Measurements from ENCODE around the gene TRAF5.
"Not testable (repeated sequence)": the region's sequence is repeated elsewhere in the genome, so short reads cannot be mapped to it uniquely, and the experiment has no call there.

Gene TRAF5

DNA sequence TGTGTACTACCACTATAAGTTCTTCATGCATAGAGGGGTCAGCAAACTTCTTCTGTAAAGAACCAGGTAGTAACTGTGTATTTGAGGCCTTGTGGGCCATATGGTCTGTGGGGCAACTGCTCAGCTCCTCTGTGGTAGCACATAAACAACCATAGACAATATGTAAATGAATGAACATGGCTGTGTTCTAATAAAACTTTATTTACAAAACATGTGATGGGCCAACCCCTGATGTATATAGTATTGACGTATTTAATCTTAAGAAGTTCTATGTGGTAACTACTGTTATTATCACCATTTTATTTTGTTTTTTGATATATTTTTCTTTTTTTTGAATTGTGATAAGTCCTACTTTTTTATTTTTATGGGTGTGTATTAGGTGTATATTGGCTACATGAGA lies 15.4 kb downstream of the TRAF5 start:
- in situ Hi-C loops (cut with MboI; ENCODE audit: low sequenced_read_pairs), result loop anchor here (25.0 kb wide), 1 partner anchor 295 kb away; no protein-coding TSS in a partner anchor

DNA sequence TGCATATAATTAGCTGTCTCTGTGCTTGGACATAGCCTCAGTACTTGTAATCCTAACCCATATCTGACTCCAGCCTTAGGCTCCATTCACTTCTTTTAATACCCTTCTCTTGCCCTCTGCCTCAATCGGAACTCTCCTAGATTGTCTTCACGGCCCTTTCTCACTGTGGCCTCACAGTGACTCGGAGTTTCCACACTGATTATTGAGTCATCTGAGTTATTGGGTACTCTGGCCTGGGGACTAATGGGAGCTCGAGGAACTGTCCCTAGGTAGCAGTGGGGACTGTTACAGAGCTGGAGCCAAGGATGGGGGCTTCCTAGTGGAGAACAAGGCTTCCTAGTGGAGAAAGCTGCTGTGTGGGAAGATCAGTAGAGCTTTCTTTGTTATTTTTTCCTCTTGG lies 17.0 kb downstream of the TRAF5 start:
- in situ Hi-C loops (cut with MboI; ENCODE audit: low sequenced_read_pairs), result loop anchor here (25.0 kb wide), 1 partner anchor 294 kb away; no protein-coding TSS in a partner anchor

DNA sequence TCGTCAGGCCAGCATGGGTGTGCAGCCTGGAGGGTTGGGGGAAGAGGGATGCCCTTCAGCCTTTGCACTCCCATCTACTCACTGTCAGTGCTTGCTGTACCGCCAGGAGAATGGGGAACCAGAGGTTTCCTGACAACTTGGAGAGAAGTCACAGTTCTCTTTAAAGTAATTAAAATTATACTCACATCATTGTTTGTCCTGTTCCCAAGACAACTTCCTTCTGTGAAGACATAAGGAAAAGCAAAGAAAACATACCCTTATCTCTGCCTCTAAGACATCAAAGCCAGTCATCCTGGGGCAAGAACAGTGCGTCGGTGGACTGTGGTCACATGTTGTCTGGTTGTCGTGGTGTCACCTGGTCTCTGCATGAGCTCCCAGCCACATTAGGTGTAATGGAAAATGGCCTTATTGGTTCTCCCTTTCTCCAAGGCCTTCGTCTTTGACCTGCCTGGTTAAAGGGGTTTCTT lies 17.6 kb downstream of the TRAF5 start:
- in situ Hi-C loops (cut with MboI; ENCODE audit: low sequenced_read_pairs), result loop anchor here (25.0 kb wide), 1 partner anchor 293 kb away; no protein-coding TSS in a partner anchor

DNA sequence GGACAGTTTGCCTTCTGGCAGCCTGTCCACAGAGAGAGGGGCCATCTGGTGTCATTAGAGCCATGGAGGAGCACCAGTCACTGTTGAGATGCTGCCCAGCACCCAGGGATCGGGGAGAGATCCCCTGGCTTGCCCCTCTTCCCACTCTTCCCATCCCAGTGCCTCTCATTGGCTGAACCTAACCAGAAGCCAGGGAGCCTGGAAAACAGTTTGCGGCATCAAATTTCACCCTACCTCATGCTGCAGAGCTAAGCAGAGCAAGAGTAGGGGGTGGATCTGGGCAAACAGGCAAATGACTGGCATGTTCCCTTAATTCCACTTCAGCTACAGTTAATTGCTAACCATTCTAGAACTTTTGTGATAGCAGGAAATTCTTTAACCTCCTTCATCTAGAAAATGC lies 19.1 kb downstream of the TRAF5 start:
- in situ Hi-C loops (cut with MboI; ENCODE audit: low sequenced_read_pairs), result loop anchor here (25.0 kb wide), 1 partner anchor 292 kb away; no protein-coding TSS in a partner anchor

DNA sequence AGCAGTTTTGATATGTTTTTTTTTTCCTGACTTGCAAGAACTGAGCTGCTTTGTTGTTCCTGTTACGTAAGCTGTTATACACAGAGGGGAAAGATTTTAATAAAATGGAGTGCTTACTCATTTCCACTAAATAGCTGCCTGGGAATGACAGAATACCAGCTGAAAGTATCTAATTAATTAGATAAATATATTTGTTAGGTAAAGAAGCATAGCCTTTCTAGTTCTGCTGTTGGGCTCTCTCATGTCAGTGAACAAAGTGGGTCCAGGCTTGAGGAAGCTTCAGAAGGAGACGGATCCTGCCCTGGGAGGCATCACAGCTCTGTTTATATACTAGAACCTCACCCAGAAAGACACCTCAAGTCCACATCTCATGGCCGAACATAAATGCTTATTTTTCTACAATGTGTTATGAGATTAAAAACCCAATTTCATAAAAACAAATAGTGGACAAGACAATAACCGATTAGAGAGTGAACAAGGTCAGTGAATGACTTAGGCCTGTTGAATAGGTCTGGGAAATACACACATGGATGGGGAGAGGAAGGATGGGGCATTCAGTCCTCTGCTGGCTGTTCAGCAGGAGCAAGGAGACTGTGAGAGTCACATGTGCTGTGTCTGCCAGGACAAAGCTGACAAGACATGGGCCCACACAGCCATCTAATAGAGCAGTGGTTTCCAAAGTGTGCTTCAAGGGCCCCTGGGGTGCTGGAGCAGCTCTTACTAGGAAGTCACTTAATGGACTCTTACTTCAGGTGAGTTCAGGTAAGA lies 20.6 kb downstream of the TRAF5 start:
- in situ Hi-C loops (cut with MboI; ENCODE audit: low sequenced_read_pairs), result loop anchor here (25.0 kb wide), 1 partner anchor 290 kb away; no protein-coding TSS in a partner anchor

DNA sequence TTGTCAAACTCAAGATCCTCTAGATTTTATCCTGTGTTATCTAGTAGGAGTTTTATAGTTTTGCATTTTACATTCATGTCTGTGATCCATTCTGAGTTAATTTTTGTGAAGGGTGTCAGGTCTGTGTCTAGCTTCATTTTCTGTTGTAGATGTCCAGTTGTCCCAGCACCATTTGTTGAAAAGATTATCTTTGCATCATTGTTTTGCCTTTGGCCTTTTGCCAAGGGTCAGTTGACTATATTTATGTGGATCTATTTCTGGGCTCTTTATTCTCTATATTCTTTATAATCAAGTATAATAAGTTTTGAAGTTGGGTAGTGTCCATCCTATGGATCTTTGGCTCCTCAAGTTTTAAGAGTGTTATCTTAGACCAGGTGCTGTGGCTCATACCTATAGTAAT lies 21.9 kb downstream of the TRAF5 start:
- in situ Hi-C loops (cut with MboI; ENCODE audit: low sequenced_read_pairs), result loop anchor here (25.0 kb wide), 1 partner anchor 289 kb away; no protein-coding TSS in a partner anchor

DNA sequence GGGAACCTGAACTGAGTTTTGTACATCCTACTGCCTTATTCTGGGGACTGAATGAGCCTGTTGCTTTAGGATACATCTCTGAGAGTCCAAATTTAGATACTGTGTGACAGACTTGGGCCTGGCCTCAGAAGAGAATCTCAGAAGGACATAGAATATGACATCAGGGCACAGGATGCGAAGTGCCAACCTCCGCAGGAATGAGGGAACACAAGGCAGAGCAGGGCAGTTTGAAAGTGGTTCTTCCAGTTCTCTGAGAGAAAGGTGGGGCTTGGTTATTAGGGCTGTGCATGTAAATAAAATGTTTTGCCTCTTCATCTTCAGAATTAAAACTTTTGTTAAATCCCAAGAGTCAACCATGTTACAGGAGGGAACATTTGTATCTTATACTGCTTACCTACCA lies 23.1 kb downstream of the TRAF5 start:
- in situ Hi-C loops (cut with MboI; ENCODE audit: low sequenced_read_pairs), result loop anchor here (25.0 kb wide), 1 partner anchor 288 kb away; no protein-coding TSS in a partner anchor

DNA sequence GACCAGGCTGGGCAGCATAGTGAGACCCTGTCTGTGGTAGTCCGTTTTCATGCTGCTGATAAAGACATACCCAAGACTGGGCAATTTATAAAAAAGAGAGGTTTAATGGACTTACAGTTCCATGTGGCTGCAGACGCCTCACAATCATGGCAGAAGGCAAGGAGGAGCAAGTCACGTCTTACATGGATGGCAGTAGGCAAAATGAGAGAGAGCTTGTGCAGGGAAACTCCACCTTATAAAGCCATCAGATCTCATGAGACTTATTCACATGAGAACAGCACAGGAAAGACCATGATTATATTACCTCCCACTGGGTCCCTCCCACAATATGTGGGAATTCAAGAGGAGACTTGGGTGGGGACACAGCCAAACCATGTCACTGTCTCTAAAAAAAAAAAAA lies 25.4 kb downstream of the TRAF5 start:
- in situ Hi-C loops (cut with MboI; ENCODE audit: low sequenced_read_pairs), result not testable (repeated sequence)

DNA sequence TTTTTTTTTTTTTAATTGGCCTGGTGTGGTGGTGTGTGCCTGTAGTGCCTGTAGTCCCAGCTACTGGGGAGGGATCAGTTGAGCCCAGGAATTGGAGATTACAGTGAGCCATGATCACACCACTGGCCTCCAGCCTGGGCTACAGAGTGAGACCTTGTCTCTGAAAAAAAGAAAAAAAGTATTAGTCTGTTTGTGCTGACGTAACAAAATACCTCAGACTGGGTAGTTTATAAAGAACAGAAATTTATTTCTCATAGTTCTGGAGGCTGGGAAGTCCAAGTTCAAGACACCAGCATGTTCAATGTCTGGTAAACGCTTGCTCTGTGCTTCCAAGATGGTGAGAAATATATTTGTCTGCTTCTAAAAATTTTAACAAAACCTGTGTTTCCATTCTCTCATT lies 25.8 kb downstream of the TRAF5 start:
- in situ Hi-C loops (cut with MboI; ENCODE audit: low sequenced_read_pairs), result no loop called here

DNA sequence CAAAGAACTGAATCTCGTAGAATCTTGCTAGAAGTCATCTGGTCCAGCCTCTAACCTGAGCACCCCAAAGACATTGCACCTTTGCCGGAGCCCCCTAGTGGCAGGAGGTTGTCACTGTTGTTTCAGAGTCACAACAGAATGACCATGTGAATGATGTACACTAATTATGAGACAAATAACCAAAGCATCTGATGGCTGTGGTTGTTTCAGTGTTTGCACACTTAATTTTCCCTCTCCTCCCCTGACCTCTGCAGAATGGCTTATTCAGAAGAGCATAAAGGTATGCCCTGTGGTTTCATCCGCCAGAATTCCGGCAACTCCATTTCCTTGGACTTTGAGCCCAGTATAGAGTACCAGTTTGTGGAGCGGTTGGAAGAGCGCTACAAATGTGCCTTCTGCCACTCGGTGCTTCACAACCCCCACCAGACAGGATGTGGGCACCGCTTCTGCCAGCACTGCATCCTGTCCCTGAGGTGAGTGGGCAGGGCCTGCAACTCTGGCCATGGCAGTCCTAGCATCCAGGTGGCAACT lies 26.4 kb downstream of the TRAF5 start:
- in situ Hi-C loops (cut with MboI; ENCODE audit: low sequenced_read_pairs), result no loop called here

DNA sequence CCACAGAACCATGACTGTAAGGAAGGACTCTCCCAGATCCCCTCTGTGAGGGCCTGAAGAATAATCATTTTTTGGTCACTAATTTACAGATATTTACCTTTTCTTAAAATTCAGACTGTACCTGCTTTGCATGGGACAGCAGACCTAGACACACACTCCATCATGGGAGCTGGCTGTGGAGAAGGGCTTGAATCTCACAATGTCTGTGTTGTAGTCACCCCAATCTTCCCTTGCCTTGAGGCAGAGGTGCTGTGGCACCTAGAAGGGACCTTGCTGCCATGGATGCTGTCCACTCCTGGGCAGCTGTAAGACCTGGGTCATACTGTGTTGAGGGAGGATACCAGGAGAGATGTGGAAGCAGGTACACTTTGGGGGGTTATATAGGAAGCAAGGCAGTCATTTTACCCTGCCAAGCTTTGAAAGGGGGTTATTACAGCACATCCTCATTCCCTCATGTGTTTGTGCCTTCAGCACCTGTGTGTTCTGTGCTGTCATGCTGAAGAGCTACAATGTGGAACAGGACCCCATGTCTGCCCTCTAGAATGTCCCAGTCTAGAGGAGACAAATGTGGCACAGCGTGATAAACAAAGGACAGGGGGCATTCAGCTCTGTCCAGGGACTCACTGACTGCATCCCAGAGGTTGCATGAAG lies 27.1 kb downstream of the TRAF5 start:
- in situ Hi-C loops (cut with MboI; ENCODE audit: low sequenced_read_pairs), result no loop called here

DNA sequence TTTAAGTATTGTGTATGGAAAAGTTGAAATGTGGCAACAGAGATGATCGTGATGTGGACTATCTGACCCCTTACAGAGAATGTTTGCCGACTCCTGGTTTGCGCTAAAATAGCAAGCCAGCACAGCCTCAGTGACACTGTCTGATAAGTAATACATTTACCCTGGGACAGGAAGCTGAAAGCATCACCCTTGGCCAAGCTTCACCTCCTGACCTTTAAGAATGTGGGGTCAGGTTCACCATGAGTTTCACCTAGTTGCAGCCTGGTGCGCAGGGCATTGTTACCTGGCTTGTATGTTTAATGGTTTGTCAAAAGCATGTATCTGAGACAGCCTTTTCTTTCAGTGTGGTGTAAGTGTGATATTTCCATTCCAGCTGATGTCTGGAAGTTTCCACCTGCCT lies 29.2 kb downstream of the TRAF5 start:
- in situ Hi-C loops (cut with MboI; ENCODE audit: low sequenced_read_pairs), result no loop called here

DNA sequence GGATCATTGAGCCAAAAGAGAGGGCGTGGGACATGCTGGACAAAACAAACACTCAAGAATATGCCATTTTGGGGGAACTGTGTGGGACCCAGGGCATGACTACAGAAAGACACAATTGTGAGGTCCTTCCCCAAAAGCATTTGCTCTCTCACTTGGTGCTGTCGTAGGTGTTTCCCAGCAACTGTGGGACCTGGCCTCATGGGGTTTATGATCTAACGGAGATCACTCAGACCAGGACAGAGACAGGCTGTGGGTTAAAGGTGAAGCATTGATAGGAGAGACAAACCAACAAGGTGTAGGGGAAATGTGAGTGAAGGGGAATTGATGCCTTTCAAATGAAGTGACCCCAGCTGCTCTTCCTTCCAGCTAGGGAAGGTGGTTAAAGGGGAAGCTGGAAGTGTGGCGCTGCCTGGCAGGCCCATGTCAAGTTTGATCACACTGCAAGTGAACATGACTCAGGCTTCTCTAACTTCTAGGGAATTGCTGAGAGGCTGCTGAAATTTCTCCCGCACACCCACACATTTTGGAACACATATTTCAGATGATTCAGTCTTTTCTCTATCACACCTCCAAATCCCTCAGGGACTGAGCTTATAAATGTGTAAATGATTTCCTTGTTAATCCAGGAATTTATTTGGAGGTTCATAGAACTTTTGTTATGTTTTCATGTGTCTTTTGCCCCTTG lies 30.2 kb downstream of the TRAF5 start:
- in situ Hi-C loops (cut with MboI; ENCODE audit: low sequenced_read_pairs), result no loop called here

DNA sequence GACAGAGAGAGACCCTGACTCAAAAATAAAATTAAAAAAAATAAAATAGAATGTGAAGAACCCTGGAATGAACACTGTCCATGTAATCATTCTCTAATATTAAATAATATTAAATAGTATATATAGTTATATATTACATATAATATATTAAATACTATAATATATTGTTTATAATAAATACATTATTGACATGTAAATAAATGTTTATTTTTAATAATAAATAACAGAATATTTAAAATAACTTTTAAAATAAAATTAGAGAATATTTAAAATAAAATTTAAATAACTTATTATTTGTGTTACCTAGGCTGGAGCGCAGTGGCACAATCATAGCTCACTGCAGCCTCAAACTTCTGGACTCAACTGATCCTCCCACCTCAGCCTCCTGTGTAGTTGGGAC lies 32.1 kb downstream of the TRAF5 start:
- in situ Hi-C loops (cut with MboI; ENCODE audit: low sequenced_read_pairs), result no loop called here

DNA sequence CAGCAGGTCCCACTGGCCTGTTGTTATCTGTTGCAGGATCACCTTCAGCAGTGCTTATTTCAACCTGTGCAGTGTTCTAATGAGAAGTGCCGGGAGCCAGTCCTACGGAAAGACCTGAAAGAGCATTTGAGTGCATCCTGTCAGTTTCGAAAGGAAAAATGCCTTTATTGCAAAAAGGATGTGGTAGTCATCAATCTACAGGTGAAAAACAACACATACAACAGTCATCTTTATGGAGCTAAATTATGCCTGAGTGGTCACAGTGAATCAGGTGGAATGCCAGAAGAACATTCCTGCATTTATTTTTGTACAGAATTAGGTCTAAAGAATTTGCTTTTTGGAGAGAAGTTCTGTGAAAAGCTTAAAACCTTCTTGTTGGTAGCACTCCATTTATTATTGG lies 33.2 kb downstream of the TRAF5 start:
- in situ Hi-C loops (cut with MboI; ENCODE audit: low sequenced_read_pairs), result no loop called here

DNA sequence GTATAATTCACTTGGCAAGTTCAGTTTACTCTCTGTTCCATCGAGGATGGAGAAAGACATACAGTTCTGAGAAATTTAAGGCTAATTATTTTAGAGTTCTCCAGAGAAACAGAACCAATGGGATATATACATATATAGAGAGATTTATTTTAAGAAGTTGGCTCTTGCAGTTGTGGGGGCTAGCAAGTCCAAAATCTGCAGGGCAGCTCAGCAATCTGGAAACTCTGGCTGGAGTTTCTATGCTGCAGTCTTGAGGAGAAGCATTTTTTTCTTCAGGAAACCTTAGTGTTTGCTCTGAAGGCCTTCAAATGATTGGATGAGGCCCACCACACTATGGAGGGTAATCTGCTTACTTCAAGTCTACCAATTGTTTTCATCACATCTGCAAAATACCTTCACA lies 34.6 kb downstream of the TRAF5 start:
- in situ Hi-C loops (cut with MboI; ENCODE audit: low sequenced_read_pairs), result no loop called here

DNA sequence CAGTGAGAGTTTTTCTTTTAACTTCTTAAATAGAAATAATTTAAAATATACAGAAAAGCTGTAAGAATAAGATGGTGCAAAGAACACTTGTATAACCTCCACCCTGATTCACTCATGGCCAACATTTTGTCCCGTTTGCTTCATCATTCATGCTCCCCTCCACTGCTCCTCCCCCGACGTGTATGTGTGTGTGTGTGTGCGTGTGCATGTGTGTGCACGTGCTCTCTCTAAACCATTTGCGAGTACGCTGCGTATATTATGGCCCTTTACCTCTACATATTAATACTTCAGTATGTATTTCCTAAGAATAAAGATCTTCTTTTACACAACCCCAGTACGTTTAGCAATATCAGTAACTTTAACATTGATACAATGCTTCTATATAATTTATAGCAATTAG lies 43.0 kb downstream of the TRAF5 start:
- in situ Hi-C loops (cut with MboI; ENCODE audit: low sequenced_read_pairs), result no loop called here

DNA sequence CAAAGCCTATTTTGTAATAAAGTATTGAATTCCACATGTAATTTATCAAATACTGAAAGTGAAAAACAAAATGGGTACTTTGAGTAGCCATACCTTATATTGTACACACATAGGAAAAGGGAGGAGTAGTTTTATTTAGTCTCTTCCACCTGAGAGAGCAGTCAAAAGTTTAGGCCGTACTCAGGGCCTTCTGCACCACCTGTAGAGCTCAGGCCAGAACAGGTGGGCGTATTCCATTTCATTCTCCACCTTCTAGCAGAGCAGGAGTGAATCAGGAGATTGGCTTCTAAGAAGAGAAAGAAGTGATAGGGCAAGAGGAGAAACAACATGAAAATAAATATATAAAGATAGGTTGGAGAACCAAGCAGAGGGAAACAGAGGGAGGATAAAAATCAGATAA lies 44.0 kb downstream of the TRAF5 start:
- in situ Hi-C loops (cut with MboI; ENCODE audit: low sequenced_read_pairs), result no loop called here

DNA sequence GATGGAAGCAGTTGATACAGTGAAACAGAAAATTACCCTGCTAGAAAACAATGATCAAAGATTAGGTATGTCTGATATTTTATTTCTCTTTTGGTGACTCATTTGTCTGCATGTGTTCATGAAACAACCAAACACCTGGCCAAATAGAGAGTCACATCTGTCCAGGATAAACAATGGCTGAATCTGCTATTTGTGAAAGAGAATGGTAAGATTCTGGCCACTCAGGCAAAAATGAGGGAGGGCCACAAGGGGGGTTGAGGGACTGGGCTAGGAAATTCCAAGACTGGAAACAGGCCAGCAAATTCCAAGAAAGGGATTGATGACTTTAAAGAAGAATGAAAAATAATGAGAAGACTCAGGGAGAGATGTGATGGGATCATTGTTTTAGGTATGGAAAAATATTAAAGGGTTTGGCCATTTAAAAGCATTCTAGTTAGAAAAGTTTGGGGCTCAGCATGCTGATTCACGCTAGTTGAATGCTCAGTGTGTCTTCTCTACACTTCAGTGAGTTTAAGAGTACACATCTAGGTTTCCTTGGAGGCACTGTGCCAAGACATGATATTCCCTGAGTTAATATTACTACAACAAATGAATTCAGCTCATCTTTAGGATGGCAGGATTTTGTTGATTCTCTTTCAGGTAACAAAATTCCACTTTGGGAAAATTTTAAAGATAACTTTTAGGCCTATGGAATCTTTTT lies 44.9 kb downstream of the TRAF5 start:
- in situ Hi-C loops (cut with MboI; ENCODE audit: low sequenced_read_pairs), result no loop called here

DNA sequence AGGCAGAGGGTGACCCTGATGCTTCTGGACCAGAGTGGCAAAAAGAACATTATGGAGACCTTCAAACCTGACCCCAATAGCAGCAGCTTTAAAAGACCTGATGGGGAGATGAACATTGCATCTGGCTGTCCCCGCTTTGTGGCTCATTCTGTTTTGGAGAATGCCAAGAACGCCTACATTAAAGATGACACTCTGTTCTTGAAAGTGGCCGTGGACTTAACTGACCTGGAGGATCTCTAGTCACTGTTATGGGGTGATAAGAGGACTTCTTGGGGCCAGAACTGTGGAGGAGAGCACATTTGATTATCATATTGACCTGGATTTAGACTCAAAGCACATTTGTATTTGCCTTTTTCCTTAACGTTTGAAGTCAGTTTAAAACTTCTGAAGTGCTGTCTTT lies 45.8 kb downstream of the TRAF5 start:
- in situ Hi-C loops (cut with MboI; ENCODE audit: low sequenced_read_pairs), result no loop called here

Measured in HL-60/S4 treated with phorbol 12-myristate 13-acetate at 8.2 ng/mL for 4 days and 3 days (cell line).